ENCODE measurements around the gene FKBP6. TPM values are rescaled to one million over a fixed set of nuclear protein-coding genes. Genes with fewer than 3 reads are reported as not detected.
A peak's percentile ranks its signal among the peaks of the same experiment; 100 is the strongest.
"Not testable (repeated sequence)": the region's sequence is repeated elsewhere in the genome, so short reads cannot be mapped to it uniquely, and the experiment has no call there.

FKBP6 gene
- total RNA-seq, 6 experiments from 2014 or later: not detected

- Mint-ChIP-seq H3K36me3 (ENCODE audit: low read depth) (no peaks in the 10 kb centered on the region), H3K4me1 (ENCODE audit: low read depth) (peaks cover 9% of the 10 kb centered on the region; the same call in 1 of the 2 replicates), H3K9me3 (no peaks in the 10 kb centered on the region), H3K27me3 (ENCODE audit: insufficient read depth) (peaks cover 3% of the 10 kb centered on the region), H3K4me3 (no peak overlapping the region), H3K27ac (no peak overlapping the region)
- TF ChIP-seq CTCF (IDR thresholded peaks at IDR 0.05): no peak
- DNase-seq: no peak
These were observed 13.7 kb upstream of the FKBP6 start for GRCh38 chr7:73314271-73314670.

- peaks cover 6% of the 10 kb centered on the region for H3K27me3 Mint-ChIP-seq (ENCODE audit: insufficient read depth)
- H3K4me3 Mint-ChIP-seq: no peak overlapping the region
- no peak for TF ChIP-seq CTCF (IDR thresholded peaks at IDR 0.05)
- H3K36me3 Mint-ChIP-seq (ENCODE audit: low read depth): no peaks in the 10 kb centered on the region
- H3K9me3 Mint-ChIP-seq: no peaks in the 10 kb centered on the region
- peaks cover 2% of the 10 kb centered on the region; the same call in 1 of the 2 replicates for H3K4me1 Mint-ChIP-seq (ENCODE audit: low read depth)
- DNase-seq: no peak
- no peak overlapping the region for H3K27ac Mint-ChIP-seq
These were observed 11.4 kb upstream of the FKBP6 start for GRCh38 chr7:73316521-73316920.

- not testable (repeated sequence) for H3K27ac Mint-ChIP-seq; H3K36me3 Mint-ChIP-seq (ENCODE audit: low read depth); H3K4me3 Mint-ChIP-seq; DNase-seq; H3K9me3 Mint-ChIP-seq; H3K4me1 Mint-ChIP-seq (ENCODE audit: low read depth)
- peaks cover 16% of the 10 kb centered on the region for H3K27me3 Mint-ChIP-seq (ENCODE audit: insufficient read depth)
These were observed 9.2 kb upstream of the FKBP6 start for GRCh38 chr7:73318656-73319204.

GRCh38 chr7:73319541-73319940 is 8.4 kb upstream of the FKBP6 start:
- H3K27me3 Mint-ChIP-seq (ENCODE audit: insufficient read depth): peaks cover 18% of the 10 kb centered on the region
- H3K27ac Mint-ChIP-seq; DNase-seq; H3K4me3 Mint-ChIP-seq; H3K36me3 Mint-ChIP-seq (ENCODE audit: low read depth); H3K9me3 Mint-ChIP-seq; H3K4me1 Mint-ChIP-seq (ENCODE audit: low read depth): not testable (repeated sequence)

GRCh38 chr7:73320009-73320408 is 8.0 kb upstream of the FKBP6 start:
- H3K36me3 Mint-ChIP-seq (ENCODE audit: low read depth); H3K9me3 Mint-ChIP-seq; DNase-seq; H3K4me3 Mint-ChIP-seq; H3K4me1 Mint-ChIP-seq (ENCODE audit: low read depth); H3K27ac Mint-ChIP-seq: not testable (repeated sequence)
- H3K27me3 Mint-ChIP-seq (ENCODE audit: insufficient read depth): peaks cover 16% of the 10 kb centered on the region

- H3K36me3 Mint-ChIP-seq (ENCODE audit: low read depth); H3K9me3 Mint-ChIP-seq; H3K4me1 Mint-ChIP-seq (ENCODE audit: low read depth); H3K27ac Mint-ChIP-seq; DNase-seq: not testable (repeated sequence)
- H3K4me3 Mint-ChIP-seq: peak overlapping the region; percentile 27; the same call in 1 of the 2 replicates
- peaks cover 14% of the 10 kb centered on the region for H3K27me3 Mint-ChIP-seq (ENCODE audit: insufficient read depth)
These were observed 4.4 kb upstream of the FKBP6 start for GRCh38 chr7:73323434-73324080.

GRCh38 chr7:73324081-73324845 is 3.7 kb upstream of the FKBP6 start:
- TF ChIP-seq CTCF (IDR thresholded peaks at IDR 0.05): peak; percentile 70
- Mint-ChIP-seq H3K27me3 (ENCODE audit: insufficient read depth) (peaks cover 14% of the 10 kb centered on the region), H3K4me3 (peak overlapping the region; percentile 49)
- H3K4me1 Mint-ChIP-seq (ENCODE audit: low read depth); H3K36me3 Mint-ChIP-seq (ENCODE audit: low read depth); H3K9me3 Mint-ChIP-seq; H3K27ac Mint-ChIP-seq: not testable (repeated sequence)
- peak; percentile 32 for DNase-seq

- Mint-ChIP-seq H3K4me1 (ENCODE audit: low read depth) (peaks cover 11% of the 10 kb centered on the region), H3K27me3 (ENCODE audit: insufficient read depth) (peaks cover 15% of the 10 kb centered on the region)
- H3K4me3 Mint-ChIP-seq; DNase-seq; H3K27ac Mint-ChIP-seq; H3K36me3 Mint-ChIP-seq (ENCODE audit: low read depth); H3K9me3 Mint-ChIP-seq: not testable (repeated sequence)
These were observed 2.5 kb upstream of the FKBP6 start for GRCh38 chr7:73325424-73325823.

GRCh38 chr7:73327449-73327848 is 512 bp upstream of the FKBP6 start:
- H3K9me3 Mint-ChIP-seq; DNase-seq; H3K27ac Mint-ChIP-seq; H3K4me3 Mint-ChIP-seq; H3K36me3 Mint-ChIP-seq (ENCODE audit: low read depth): not testable (repeated sequence)
- Mint-ChIP-seq H3K4me1 (ENCODE audit: low read depth) (peaks cover 22% of the 10 kb centered on the region), H3K27me3 (ENCODE audit: insufficient read depth) (peaks cover 20% of the 10 kb centered on the region)
